Esophagus muscularis mucosa (tissue), 4 donors: ENCODE measurements around the gene AP3D1. TPM values are rescaled to one million over a fixed set of nuclear protein-coding genes. Genes with fewer than 3 reads are reported as not detected.
"Not testable (repeated sequence)": the region's sequence is repeated elsewhere in the genome, so short reads cannot be mapped to it uniquely, and the experiment has no call there.

Experiments used
- DNase-seq: peaks from one replicate; pipeline ENCODE4 v3.0.0-alpha.2; 2017; ENCODE audit errors: extremely low spot score
- H3K27ac ChIP-seq, 4 donors: fragments of 200-600 bp; sonication (generic); replicated peaks in 1 of 4; 1 replicate in 3 of 4; 2 replicates in 1 of 4; pipeline ENCODE4 v1.5.1; 2016 to 2019; ENCODE audit warnings: mild to moderate bottlenecking in 1 of 4
- H3K27me3 ChIP-seq, 4 donors: fragments of 200-600 bp; sonication (generic); one replicate each; pipeline versions ENCODE4 v1.5.1 to v1.6.0; 2016 to 2019
- H3K36me3 ChIP-seq, 4 donors: fragments of 200-600 bp; sonication (generic); one replicate each; pipeline ENCODE4 v1.5.1; 2016 to 2019
- H3K4me1 ChIP-seq, 4 donors: fragments of 200-600 bp; sonication (generic); one replicate each; pipeline ENCODE4 v1.5.1; 2016 to 2019
- H3K4me3 ChIP-seq, 4 donors: fragments of 200-600 bp; sonication (generic); 1 replicate in 2 of 4; 2 replicates in 2 of 4; pipeline ENCODE4 v1.5.1; 2016 to 2019; ENCODE audit warnings: mild to moderate bottlenecking in 4 of 4, moderate library complexity in 1 of 4
- H3K9me3 ChIP-seq, 4 donors: fragments of 200-600 bp; sonication (generic); 1 replicate in 3 of 4; 2 replicates in 1 of 4; pipeline ENCODE4 v1.5.1; 2016 to 2019
- CTCF ChIP-seq, 3 experiments: fragments of 200-600 bp in 2 of 3; fragments of 450-650 bp in 1 of 3; sonication (generic) in 2 of 3; IDR thresholded peaks; one replicate each; pipeline ENCODE4 v1.5.1; 2017 to 2019; ENCODE audit warnings: antibody characterized with exemption in 3 of 3, mild to moderate bottlenecking in 2 of 3, moderate library complexity in 1 of 3
- EP300 ChIP-seq: sonication (generic); formaldehyde crosslinking; IDR thresholded peaks from one replicate; pipeline ENCODE4 v1.6.1; 2017; ENCODE audit warnings: antibody characterized with exemption
- POLR2A ChIP-seq: fragments of 450-650 bp; IDR thresholded peaks from one replicate; pipeline ENCODE4 v1.6.1; 2017; ENCODE audit warnings: antibody characterized with exemption, moderate library complexity, mild to moderate bottlenecking, low read depth
- POLR2AphosphoS5 ChIP-seq, 2 donors: sonication (generic); formaldehyde crosslinking; IDR thresholded peaks; one replicate each; pipeline ENCODE4 v1.6.1; 2017; ENCODE audit warnings: antibody characterized with exemption in 2 of 2
- WGBS: methylation state at CpG from one replicate; pipeline ENCODE4 v1.1.5; 2018; 5-methylcytosine and 5-hydroxymethylcytosine counted together
- intact Hi-C: fragments of 100-400 bp; cut with DNase I; formaldehyde crosslinking; loops from one replicate; pipeline ENCODE4 v1.15.1; 2023
- total RNA-seq, 4 donors: library from RNA; depleted of rRNA; stranded (reverse); fragments of >200 nt; gene quantifications; one replicate each; pipeline versions ENCODE4 v1.1.0 to v1.2.1, GENCODE V29; 2016

Gene AP3D1
- total RNA-seq, 4 donors from 2014 or later, result 76.0 to 156 (median 93.7) TPM

- no peak for TF ChIP-seq EP300
- TF ChIP-seq POLR2AphosphoS5 (IDR thresholded peaks at IDR 0.05), result no peak
- no peak for TF ChIP-seq POLR2A
- TF ChIP-seq CTCF (IDR thresholded peaks at IDR 0.05), result no peak
- Histone ChIP-seq H3K36me3 (peaks cover 41 to 94% (median 83%) of the 10 kb centered on the region in 4 donors), H3K9me3 (no peaks in the 10 kb centered on the region), H3K4me3 (no peak overlapping the region), H3K27me3 (no peaks in the 10 kb centered on the region), H3K27ac (no peak overlapping the region), H3K4me1 (peaks cover 0 to 14% (median 0%) of the 10 kb centered on the region in 4 donors)
- 94% methylated on average over 4 of the region's 11 CpGs for WGBS
- intact Hi-C loops, result no loop called here
- DNase-seq, result no peak
Measured at GRCh38 chr19:2129486-2129885, 21.9 kb downstream of the AP3D1 start.

- 94% methylated on average over 10 of the region's 21 CpGs for WGBS
- no peak for DNase-seq
- Histone ChIP-seq H3K4me1 (peaks cover 0 to 14% (median 0%) of the 10 kb centered on the region in 4 donors), H3K4me3 (no peak overlapping the region), H3K27ac (no peak overlapping the region), H3K36me3 (peaks cover 44 to 95% (median 87%) of the 10 kb centered on the region in 4 donors), H3K9me3 (no peaks in the 10 kb centered on the region), H3K27me3 (no peaks in the 10 kb centered on the region)
- TF ChIP-seq POLR2A, result no peak
- TF ChIP-seq CTCF (IDR thresholded peaks at IDR 0.05), result no peak
- TF ChIP-seq EP300, result no peak
- no peak for TF ChIP-seq POLR2AphosphoS5 (IDR thresholded peaks at IDR 0.05)
- intact Hi-C loops, result no loop called here
Measured at GRCh38 chr19:2129022-2129421, 22.3 kb downstream of the AP3D1 start.

GRCh38 chr19:2128252-2128651, 23.1 kb downstream of the AP3D1 start:
- H3K27ac ChIP-seq, H3K9me3 ChIP-seq, H3K4me3 ChIP-seq, intact Hi-C loops, H3K27me3 ChIP-seq, DNase-seq: not testable (repeated sequence)
- H3K36me3 ChIP-seq, result peaks cover 44 to 95% (median 88%) of the 10 kb centered on the region in 4 donors
- H3K4me1 ChIP-seq, result peaks cover 0 to 14% (median 0%) of the 10 kb centered on the region in 4 donors
- WGBS, result 93% methylated on average over 2 of the region's 34 CpGs

- DNase-seq, result no peak
- Histone ChIP-seq H3K9me3 (no peaks in the 10 kb centered on the region), H3K27ac (no peak overlapping the region), H3K4me1 (peaks cover 0 to 13% (median 0%) of the 10 kb centered on the region in 4 donors), H3K4me3 (no peak overlapping the region), H3K36me3 (peaks cover 44 to 95% (median 88%) of the 10 kb centered on the region in 4 donors), H3K27me3 (no peaks in the 10 kb centered on the region)
- intact Hi-C loops, result no loop called here
- 73% methylated on average over 19 of the region's 19 CpGs for WGBS
- no peak for TF ChIP-seq EP300
- no peak for TF ChIP-seq POLR2AphosphoS5 (IDR thresholded peaks at IDR 0.05)
- no peak for TF ChIP-seq POLR2A
- no peak for TF ChIP-seq CTCF (IDR thresholded peaks at IDR 0.05)
Measured at GRCh38 chr19:2127758-2128157, 23.6 kb downstream of the AP3D1 start.

GRCh38 chr19:2126879-2127518, 24.4 kb downstream of the AP3D1 start:
- H3K36me3 ChIP-seq, result peaks cover 44 to 95% (median 88%) of the 10 kb centered on the region in 4 donors
- no peaks in the 10 kb centered on the region for H3K27me3 ChIP-seq
- intact Hi-C loops, result no loop called here
- H3K27ac ChIP-seq, result no peak overlapping the region
- no peak overlapping the region for H3K4me3 ChIP-seq
- no peak for DNase-seq
- peaks cover 0 to 9% (median 0%) of the 10 kb centered on the region in 4 donors for H3K4me1 ChIP-seq
- TF ChIP-seq POLR2A (no peak), EP300 (no peak), CTCF (IDR thresholded peaks at IDR 0.05) (no peak), POLR2AphosphoS5 (IDR thresholded peaks at IDR 0.05) (no peak)
- no peaks in the 10 kb centered on the region for H3K9me3 ChIP-seq
- 89% methylated on average over 16 of the region's 24 CpGs for WGBS
